NCI-H345 treated with DMSO at 0.1 percent for 48 hours (cell line): Measurements from ENCODE around the gene PAM.

Experiments used
- DNase-seq: peaks from one replicate; lab custom pipeline; 2025; ENCODE audit not compliant: unreplicated experiment; lab: John Stamatoyannopoulos, UW

Gene PAM

DNA sequence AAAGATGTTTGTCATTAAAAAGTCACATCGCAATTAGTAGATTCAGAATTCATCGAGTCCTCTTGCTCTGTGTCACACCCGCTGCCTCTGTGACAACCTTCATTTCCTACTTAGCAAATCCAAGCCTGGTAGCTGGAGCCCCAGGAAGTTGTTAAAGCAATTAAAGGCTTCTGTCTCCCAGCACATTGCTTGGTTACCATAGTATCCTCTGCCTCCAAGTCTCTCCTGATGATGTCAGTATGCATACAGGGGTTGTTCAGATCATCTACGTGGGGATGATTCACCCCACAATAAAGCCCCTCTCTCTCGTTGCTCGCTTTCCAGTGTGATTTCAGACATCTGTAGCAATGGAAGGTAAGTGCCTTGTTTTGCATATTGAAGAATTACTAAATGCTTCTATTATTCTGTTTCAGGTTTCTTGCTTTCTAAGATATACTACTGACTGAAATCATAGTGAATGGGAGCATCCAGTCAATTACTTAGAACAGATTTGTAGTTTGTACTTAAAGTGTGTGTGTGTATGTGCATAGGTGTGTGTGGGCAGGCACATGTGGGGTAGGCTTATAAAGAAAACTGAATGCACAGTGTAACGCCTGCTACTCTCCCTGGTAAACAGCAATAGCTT, 52.9 kb downstream of the PAM start:
- DNase-seq: peak; percentile 78

DNA sequence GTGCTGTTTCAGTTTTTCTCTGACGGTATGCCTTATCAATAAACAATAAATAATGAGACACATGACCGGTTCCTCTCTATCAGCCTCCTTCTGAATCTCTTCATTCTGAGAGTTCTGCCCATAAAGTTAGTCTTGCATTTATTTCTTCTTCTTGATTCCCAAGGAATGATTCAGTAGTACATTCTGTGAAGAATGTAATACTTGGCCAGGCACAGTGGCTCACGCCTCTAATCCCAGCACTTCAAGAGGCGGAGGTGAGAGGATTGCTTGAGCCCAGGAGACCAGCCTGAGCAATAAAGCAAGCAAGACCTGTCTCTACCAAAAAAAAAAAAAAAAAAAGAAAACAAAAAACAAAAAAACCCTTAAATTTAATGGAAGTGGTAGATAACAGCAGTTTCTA, 53.9 kb downstream of the PAM start:
- no peak for DNase-seq

DNA sequence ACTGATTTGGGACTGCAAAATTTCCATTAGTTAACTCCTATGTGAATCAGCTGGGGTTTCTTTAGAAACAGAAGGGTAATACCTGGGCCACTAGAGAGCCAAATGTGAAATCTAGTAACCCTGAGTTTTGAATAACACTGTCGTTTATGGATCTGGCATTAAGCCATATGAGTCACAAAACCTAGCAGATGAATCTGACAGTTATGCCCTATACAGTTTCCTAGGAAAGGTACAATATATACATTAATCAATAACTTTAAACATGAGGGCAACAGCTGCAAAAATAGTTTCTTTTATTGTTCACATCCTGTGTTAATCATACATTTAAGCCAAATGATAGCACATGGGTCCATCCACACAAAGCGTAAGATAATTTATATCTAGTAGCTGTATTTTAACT, 56.9 kb downstream of the PAM start:
- DNase-seq: peak; percentile 45

DNA sequence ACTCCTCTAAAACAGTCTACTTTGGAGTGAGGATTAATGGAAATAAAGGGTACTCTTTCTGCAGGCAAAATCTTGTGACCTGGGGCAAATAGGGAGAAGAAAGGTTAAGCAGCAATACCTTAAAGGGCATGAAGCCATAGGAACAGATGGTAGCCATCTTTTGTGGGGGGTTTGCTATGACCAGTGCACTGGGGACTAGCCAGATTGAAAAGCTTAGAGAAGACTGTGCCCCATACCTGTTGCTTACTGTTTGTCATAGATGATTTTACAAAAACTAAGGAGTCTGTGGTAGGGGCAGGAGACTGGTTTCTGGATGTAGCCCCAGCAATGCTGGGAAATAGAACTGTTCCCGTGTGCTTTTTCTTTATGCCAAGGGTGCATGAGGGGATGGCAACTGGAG, 58.6 kb downstream of the PAM start:
- DNase-seq: no peak

DNA sequence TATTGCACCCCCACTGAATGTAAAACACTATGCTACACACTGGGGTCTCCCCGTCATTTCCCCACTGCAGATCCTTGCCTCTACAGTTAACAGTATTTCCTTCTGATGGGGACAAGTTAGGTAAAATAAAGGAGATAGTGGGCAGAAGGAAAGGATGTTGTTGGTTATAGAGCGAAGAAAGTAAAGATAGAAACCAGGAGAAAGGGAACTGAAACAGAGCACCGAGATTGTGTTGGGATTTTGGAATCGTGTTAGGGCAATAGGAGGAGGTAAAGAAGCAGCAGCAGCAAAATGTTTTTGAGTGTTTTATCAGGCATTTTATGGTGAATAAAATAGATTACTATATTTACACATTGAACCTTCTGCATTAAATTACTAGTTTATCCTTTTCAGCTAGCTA, 60.0 kb downstream of the PAM start:
- no peak for DNase-seq

DNA sequence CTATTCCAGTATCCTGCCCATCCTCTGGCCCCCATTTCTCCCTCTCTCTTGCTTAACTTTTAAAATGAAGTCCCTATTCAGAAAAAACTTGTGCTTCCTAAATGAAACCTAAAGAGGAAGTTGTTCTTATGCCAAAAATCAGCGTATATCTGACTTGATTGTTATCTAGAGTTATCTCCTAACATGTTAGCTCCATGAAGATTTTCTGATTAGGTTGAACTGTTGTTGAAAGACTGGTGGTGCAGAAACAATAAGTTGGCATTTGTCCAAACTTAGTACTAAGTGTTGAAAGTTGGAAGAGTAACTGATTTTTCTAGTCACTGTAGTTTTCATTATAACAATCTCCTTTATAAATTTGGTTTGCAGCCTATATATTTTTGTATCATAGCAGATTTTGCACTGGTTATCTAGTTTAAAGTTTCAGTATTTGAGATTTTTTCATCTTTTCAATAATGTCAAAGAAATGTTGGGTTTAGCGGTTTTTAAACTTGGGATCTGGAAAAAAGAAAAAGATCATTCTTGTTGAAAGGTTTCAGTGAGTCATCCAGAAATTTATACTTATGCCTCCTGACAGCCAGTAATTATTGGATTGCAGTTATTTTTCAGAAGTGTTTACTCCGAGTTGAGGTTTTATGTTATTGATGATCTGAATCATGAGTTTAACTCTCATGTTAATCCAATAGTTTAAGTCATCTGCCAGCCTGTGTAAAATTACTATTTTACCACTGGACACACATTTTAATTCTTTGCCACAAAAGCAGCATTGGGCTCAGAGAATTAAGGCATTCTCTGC, 60.6 kb downstream of the PAM start:
- DNase-seq: no peak

DNA sequence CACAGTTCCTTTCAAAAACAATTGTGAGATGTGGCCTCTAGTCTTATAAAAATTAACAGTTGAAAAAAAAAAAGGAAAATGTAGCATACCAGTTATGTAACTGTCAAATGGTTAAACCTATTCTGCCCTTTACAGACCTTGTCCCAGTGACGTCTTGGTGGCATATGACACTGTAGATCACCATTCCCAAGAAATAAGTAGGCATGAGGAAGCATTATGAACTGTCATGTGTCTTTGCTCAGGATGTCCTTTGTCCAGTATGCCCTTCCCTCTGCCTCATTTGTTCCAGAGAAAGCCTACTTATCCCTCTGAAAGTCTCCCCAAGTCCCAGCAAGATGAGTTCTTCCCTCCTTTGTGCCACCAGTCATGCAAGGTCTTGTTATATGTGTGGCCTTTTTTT, 63.2 kb downstream of the PAM start:
- no peak for DNase-seq

DNA sequence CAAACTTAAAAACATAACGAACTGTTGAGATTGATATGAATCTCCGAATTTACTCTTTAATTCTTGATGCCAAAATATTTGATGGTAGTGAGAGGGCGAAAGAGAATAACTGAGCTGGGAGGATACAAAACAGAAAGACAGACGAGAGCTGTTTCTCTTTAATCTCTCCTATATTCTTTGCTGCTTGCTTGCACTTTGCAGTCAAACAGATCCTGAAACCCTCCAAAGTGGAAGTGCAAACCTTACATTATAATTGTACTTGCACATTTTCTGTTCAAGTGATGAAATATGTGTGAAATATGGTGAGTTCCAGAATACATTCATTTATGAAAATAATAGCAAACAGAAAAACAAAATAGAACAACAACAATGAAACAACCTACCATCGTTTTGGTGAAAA, 63.8 kb downstream of the PAM start:
- no peak for DNase-seq

DNA sequence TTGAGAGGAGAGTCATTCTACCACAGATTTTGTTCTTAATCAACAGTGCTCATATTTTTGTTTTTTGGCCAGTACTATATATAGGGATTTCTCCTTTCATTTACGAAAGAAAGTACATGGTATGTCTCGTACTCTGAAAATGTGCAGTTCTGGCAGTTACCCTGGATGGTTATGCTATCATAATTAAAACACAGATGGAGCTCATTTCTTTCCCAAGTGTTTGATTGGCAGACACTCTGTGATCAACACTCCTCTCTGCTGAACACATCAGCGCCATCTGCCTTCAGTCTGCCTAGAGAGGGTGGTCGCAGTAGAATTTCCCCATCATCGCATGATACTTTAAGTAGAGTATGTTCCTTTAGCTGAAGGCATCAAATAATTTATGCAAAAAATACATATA, 64.5 kb downstream of the PAM start:
- DNase-seq: no peak

DNA sequence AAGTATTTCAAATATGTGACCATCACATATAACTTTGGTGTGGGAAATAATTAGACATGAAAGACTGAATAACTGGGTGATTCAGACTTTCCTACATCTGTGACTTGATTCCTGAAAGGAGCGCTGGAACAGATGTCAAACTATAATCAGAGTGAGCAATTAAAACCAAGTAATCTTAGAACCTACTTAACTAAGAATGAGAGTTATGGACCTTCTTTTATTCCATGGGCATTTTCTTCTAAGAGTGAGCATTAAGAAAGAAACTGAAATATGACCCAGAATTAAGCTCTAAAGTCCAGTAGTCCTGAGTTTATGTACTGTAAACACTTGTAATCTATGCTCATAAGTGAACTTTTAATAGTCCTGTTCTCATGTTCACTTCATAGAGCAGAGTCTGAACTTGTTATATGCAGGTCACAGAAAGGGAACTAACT, 68.4 kb downstream of the PAM start:
- DNase-seq: no peak

DNA sequence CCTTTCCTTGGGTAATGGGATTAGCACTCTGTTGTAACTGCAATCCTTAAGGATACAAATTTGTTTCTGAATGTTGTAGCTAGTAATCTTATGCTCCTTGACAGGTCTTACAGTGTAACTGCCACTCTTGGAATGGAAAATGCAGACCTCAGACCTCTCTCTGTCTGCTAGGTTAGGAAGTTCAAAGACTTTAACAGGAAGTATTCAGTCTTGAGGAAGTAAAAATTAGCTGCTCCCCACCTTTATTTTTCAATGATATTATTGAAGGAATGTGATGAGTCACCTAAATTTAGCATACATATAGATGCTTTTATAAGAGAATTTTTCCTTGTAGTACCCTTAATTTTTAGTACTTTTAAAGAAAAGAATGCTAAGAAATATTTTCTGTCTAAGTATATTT, 71.5 kb downstream of the PAM start:
- DNase-seq: no peak

DNA sequence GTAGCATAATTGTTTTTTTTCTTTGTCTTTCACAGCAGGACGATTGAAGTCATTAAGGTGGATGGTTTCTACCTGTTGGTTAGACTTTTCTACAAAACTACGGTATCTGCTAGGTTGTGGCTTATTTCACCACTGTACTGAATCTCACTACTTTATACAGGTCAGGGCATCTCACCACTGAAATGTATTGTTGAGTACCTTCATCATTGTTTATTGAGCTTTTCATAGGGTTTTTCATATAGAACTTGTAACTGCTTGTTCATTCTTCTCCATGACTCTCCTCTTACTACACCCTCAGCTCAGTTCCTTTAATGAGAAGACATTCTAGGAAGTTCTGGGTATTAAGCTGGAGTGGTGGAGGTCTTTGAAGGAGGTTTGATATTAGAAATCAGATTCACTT, 75.1 kb downstream of the PAM start:
- DNase-seq: no peak

DNA sequence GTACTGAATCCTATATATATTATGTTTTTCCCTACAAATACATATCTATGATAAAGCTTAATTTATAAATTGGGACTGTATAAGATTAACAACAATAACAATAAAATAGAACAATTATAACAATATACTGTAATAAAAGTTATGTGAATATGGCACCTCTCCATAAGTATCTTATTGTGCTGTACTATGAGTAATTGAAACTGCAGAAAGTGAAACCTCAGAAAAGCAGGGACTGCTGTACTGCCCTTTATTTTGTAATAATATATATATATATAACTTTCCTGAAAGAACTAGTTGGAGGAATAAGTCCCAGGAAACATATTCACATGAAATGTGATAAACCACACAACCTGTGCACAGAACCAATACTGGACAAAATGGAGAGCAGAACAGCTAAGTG, 77.3 kb downstream of the PAM start:
- no peak for DNase-seq

DNA sequence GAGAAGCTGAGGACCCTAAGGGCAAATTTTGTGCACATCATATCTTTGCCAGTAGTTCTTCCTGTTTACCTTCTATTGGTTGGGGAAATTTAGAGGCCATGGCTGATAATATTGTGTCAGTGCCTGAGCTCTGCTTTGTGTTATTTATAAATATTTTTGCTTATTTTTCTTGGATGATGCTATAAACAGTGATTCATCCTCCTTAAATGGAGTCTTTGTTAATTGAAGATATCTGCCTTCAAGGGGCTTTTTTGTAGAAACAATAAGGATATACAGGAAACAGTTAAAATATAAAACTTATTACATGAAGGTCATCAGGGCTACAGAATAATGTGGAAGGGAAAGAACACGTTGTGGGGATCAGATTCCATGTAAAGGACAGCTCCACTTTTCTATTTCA, 78.0 kb downstream of the PAM start:
- DNase-seq: no peak

DNA sequence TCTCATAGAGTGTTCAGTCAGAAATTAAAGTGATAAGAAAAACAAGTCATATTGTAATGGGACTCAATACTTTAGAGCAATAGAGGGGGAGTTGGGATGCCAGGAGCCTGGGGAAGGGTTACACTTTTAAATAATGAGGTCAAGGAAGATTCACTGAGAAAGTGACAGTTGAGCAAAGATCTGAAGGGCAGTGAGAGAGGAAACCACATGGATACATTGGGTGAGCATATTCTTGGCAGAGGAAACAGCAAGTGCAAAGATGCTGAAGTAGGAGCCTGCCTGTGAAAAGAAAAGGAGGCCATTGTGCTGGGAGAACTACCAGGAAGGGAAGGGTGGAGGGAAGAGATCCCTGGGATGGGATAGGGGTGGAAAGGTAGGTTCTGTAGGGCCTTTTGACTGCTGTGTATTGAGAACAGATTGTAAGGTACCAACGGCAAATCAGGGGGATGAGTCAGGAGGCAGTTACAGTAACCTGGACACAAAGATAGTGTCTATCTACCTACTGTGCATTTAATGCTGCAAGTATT, 79.4 kb downstream of the PAM start:
- DNase-seq: no peak

DNA sequence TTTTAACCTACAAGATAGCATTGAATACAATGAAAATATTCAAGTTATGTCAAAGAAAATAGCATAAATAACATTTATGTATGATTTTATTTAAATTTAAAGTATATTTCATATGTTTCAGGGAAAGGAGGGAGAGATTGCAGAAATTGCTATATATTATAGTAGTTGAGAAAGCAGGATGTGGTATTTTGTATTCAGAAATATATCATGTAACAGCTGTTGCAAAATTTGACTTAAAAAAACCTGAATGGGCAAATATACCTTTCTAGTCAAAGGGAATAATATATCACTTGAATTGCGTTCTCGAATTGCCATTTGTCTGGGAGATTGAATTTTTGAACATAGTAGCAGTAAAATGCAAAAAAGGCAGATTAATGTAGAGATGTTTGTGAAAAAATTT, 80.6 kb downstream of the PAM start:
- DNase-seq: no peak

DNA sequence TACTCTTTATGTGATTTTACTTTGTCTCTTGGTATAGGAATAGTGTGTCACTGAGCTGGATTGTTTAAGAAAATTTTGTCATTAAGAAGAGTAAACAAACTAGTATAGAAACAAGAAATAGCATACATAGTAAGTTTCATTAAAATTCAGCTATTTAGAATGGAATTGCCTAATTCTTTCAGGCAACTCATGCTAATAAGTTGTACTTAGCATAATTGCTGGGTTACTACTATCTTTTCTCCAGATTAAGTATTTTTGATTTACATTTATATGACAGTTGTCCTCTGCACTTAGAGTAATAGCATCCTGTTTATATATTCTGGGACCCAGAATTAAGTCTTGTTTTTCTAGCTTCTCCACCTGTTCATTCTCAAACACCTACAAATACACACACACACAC, 85.9 kb downstream of the PAM start:
- no peak for DNase-seq

DNA sequence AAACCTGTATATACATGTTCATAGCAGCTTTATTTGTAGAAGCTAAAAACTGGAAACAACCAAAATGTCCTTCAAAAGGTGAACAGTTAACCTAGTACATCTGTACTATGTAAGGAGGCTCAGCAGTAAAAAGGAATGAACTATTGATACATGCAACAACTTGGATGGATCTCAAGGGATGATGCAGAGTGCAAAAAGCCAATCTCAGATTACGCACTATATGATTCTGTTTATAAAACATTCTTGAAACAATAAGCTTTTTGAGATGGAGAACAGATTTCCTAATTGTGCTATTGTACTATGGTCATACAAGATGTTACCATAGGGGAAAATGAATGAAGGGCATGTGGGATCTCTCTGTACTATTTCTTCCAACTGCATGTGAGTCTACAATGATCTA, 88.9 kb downstream of the PAM start:
- DNase-seq: no peak

DNA sequence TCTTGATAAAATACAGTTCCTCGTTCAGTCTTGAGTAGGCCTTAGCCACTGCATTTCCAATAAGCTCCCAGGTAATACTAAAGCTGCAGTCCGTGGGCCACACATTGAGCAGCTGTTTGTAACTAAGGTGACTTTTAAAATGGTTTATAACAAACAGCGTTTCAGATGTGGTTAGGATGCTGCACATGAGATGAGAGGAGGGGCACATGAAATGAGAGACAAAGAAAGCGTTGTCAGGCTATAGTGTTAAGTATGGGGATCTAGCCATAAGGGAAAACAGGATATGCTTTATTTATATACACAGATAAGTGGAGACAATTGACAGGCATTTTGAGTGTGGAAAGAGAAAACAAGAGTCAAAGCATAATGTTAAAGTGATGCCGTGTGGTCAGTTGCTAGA, 89.9 kb downstream of the PAM start:
- DNase-seq: no peak

DNA sequence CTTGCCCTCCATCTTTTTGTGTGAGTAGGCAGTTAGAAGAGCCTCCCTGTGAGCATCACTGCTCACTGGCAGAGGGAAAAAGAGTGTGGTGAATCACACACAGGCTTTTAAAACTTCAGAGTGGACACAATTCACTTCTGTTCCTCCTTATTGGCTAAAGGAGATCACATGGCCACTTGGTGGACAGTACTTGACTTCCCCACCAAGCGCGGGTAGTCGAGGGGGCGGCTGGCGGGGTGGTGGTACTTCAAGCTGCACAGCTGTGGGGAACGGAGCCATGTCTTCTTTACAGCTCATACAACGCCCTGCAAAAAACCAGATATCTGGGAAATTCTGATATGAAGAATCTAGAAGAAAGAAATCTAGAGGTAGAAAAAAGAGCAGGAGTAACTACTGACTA, 95.4 kb downstream of the PAM start:
- no peak for DNase-seq

DNA sequence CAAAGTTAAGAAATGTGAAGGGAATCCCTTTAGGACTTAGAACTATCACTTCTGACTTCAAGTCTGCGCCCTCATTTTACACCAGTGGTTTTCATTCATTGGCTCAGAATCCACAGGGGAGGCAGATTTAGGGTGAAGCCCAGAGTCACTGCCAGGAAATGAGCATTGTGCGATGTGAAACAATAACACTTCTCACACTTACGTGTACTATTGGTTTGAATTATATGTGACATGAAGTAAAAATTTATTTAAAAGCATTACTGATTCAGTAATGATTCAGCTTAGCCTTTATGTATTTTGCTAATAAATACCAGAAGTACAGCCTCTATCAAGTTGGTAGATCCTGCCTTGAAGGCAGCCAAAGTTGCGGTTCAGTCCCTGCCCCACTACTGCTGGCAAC, 98.6 kb downstream of the PAM start:
- no peak for DNase-seq

DNA sequence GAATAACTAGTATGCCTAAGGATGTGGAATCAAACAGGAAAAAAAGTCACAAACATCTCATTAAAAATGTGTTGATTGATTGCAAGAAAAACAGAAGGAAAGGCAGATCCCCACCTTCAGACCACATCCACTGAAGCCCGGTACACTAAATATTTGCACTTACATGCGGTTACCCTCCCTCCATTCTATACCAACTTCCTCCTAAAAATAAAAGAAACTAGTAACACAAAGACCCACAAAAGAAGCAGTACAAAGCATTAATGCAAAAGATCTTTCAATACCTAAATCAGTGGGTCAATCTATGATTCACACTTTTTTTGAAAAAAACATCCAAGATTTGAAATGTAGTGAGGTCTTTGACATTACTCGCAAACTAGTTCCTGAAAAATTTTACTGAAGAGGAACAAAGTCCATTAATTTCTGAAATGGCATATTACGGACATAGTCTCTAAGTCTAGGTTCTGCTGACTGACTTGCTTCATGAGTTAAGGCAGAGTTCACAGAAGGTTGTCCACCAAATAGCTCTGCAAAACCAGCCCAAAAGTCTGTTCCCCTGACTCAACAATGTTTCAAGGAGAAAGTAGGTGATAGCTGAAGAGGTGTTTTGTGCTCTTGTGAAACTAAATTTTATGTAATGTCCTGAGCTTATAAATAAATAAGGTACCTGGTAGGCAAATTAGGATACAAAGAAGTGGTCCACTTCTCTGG, 100.7 kb downstream of the PAM start:
- DNase-seq: no peak
